Measurements from ENCODE around the gene CATSPER3. TPM values are rescaled to one million over a fixed set of nuclear protein-coding genes. Genes with fewer than 3 reads are reported as not detected.

CATSPER3 gene
- 0.07 TPM in 1 of 2 replicates, not detected in the other for total RNA-seq (2014; rRNA removed; shearing (Covaris generic))

DNA sequence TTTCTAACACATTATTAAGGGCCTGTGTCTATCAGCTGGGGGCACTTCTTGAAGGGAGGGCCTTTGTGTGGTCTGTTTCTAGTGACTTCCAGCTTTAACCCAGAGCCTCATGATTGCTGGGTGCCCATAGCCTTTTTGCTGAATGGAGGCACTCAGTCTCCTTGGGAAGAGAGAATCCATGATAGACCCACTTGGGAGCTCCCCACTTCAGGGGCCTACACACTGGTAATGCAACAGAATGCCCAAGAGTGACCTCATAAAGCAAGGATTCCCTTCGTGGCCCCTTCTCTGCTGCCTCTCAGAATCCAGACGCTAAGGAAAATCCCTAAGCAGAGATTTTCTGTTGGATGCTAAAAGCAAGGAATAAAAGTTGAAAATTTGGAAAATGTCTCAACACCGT lies at the start of gene CATSPER3:
Gene CATSPER3, plus strand, starts transcription at position 301 of the 400 bp plus-strand sequence. Its CDS starts 85 bp downstream, at position 386.
- no peak for DNase-seq
- Histone ChIP-seq H3K27me3 (ENCODE audit: control insufficient read depth, insufficient read depth, low read length) (no peaks in the 10 kb centered on the region), H3K36me3 (replicated peaks; ENCODE audit: control insufficient read depth, insufficient read depth, low read length) (no peaks in the 10 kb centered on the region), H3K4me3 (ENCODE audit: insufficient read depth, low read depth, low read length) (no peak within 1 kb of the TSS)

- Histone ChIP-seq H3K4me3 (ENCODE audit: insufficient read depth, low read depth, low read length) (no peak overlapping the region), H3K36me3 (replicated peaks; ENCODE audit: control insufficient read depth, insufficient read depth, low read length) (no peaks in the 10 kb centered on the region; the same call in none of the 2 replicates), H3K27me3 (ENCODE audit: control insufficient read depth, insufficient read depth, low read length) (no peaks in the 10 kb centered on the region)
- DNase-seq: no peak
Observed at GRCh38 chr5:134918861-134919260, 48.8 kb upstream of the CATSPER3 start.

DNA sequence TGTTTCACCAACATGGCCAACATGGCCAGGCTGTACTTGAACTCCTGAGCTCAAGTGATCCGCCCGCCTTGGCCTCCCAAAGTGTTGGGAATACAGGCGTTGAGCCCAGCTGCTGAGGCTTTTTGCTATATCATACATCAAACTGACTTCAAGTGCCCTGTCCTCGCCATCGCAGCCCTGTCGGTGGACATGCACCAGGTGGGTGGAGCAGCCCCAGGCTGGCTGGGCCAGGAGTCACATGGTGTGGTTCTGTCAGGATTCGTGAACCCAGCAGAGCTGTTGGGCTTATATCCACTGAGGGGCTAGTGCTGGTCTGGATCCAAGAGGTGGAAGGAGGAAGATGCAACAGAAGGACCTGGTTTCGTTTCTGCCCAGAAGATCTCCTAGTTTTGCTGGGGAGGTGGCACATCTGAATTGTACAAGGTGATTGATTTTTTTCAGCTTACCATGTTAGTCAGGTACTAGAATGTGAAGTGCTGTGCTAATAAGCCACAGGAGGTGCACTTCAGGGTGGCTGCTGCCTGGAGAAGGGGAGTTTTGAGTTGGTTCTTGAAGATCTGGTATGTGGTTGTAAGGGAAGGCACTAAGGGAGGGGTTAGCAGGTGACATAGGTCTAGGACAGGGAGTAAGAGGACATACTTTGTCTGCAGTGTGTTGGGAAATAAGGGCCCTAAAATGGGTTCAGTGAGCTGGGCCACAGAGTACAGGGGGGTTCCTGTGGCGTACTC lies 46.7 kb upstream of the CATSPER3 start:
- no peaks in the 10 kb centered on the region; the same call in none of the 2 replicates for H3K36me3 ChIP-seq (replicated peaks; ENCODE audit: control insufficient read depth, insufficient read depth, low read length)
- H3K27me3 ChIP-seq (ENCODE audit: control insufficient read depth, insufficient read depth, low read length): no peaks in the 10 kb centered on the region
- no peak overlapping the region for H3K4me3 ChIP-seq (ENCODE audit: insufficient read depth, low read depth, low read length)
- DNase-seq: no peak

DNA sequence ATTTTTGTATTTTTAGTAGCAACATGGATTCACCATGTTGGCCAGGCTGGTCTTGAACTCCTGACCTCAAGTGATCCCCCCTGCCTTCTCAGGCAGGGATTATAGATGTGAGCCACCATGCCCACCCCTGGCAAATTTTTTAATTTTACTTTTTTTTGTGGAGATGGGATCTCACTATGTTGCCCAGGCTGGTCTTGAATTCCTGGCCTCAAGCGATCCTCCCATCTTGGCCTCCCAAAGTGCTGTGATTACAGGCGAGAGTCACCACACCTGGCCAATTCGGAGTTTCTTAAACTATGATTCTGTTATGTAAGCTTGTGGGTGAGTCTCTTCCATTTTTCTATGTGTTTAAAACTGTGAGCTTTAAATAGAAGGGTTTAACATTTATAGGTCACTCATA lies 35.2 kb upstream of the CATSPER3 start:
- H3K36me3 ChIP-seq (replicated peaks; ENCODE audit: control insufficient read depth, insufficient read depth, low read length): no peaks in the 10 kb centered on the region
- no peaks in the 10 kb centered on the region for H3K27me3 ChIP-seq (ENCODE audit: control insufficient read depth, insufficient read depth, low read length)
- DNase-seq: no peak
- no peak overlapping the region for H3K4me3 ChIP-seq (ENCODE audit: insufficient read depth, low read depth, low read length)

DNA sequence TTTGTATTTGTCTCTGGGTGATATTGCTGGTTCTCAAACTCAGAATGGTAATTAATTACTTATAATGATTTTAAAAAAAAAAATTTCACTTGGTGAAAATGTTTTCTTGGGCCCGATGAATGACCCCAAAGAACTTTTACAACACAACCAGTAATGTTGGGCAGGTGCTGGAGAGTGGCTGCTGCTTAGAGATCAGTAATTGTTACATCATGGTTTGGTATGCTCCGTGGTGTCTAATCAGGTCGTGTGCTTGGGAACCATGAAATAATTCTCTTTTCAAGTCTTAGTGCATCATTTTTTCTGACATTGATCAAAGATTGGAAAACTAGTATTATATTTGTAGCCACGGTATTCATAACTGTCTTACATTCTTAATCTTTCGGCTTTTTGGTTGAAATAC lies 33.5 kb upstream of the CATSPER3 start:
- DNase-seq: no peak
- H3K36me3 ChIP-seq (replicated peaks; ENCODE audit: control insufficient read depth, insufficient read depth, low read length): no peaks in the 10 kb centered on the region
- H3K27me3 ChIP-seq (ENCODE audit: control insufficient read depth, insufficient read depth, low read length): no peaks in the 10 kb centered on the region
- H3K4me3 ChIP-seq (ENCODE audit: insufficient read depth, low read depth, low read length): no peak overlapping the region

- DNase-seq: no peak
- no peak overlapping the region for H3K4me3 ChIP-seq (ENCODE audit: insufficient read depth, low read depth, low read length)
Observed at GRCh38 chr5:134935711-134936602, 31.8 kb upstream of the CATSPER3 start.

GRCh38 chr5:134937526-134937925 lies 30.2 kb upstream of the CATSPER3 start:
- H3K36me3 ChIP-seq (replicated peaks; ENCODE audit: control insufficient read depth, insufficient read depth, low read length): no peaks in the 10 kb centered on the region
- DNase-seq: no peak
- H3K4me3 ChIP-seq (ENCODE audit: insufficient read depth, low read depth, low read length): no peak overlapping the region
- no peaks in the 10 kb centered on the region for H3K27me3 ChIP-seq (ENCODE audit: control insufficient read depth, insufficient read depth, low read length)

More at GRCh38 chr5:134935711-134936602, 31.8 kb upstream of the CATSPER3 start:
- no peaks in the 10 kb centered on the region for H3K27me3 ChIP-seq (ENCODE audit: control insufficient read depth, insufficient read depth, low read length)
- H3K36me3 ChIP-seq (replicated peaks; ENCODE audit: control insufficient read depth, insufficient read depth, low read length): no peaks in the 10 kb centered on the region

DNA sequence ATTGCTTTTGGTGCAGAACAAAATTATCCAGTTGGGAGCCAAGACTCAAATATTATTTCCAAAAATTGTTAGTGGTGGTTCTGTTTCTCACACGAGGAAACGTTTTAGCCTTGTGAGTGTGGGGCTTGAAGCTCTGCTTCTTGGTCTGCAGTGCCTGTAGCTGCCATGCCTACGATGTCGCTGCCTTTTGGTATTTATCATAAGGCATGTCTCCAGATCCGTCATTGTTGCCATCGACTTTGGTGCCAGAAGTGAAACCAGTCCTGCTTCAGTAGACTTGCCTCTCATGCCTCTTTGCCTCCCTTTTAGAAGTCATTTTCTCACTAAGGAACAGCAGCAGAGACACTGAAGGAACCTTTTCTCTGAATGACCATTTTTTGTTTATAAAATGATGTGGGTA lies 29.7 kb upstream of the CATSPER3 start:
- H3K27me3 ChIP-seq (ENCODE audit: control insufficient read depth, insufficient read depth, low read length): no peaks in the 10 kb centered on the region
- no peak for DNase-seq
- H3K36me3 ChIP-seq (replicated peaks; ENCODE audit: control insufficient read depth, insufficient read depth, low read length): no peaks in the 10 kb centered on the region
- H3K4me3 ChIP-seq (ENCODE audit: insufficient read depth, low read depth, low read length): no peak overlapping the region

- no peaks in the 10 kb centered on the region for H3K27me3 ChIP-seq (ENCODE audit: control insufficient read depth, insufficient read depth, low read length)
- no peak overlapping the region for H3K4me3 ChIP-seq (ENCODE audit: insufficient read depth, low read depth, low read length)
- no peak for DNase-seq
- no peaks in the 10 kb centered on the region for H3K36me3 ChIP-seq (replicated peaks; ENCODE audit: control insufficient read depth, insufficient read depth, low read length)
Observed at GRCh38 chr5:134939500-134939899, 28.2 kb upstream of the CATSPER3 start.

GRCh38 chr5:134943547-134943946 lies 24.2 kb upstream of the CATSPER3 start:
- DNase-seq: no peak
- H3K36me3 ChIP-seq (replicated peaks; ENCODE audit: control insufficient read depth, insufficient read depth, low read length): no peaks in the 10 kb centered on the region
- no peaks in the 10 kb centered on the region for H3K27me3 ChIP-seq (ENCODE audit: control insufficient read depth, insufficient read depth, low read length)
- no peak overlapping the region for H3K4me3 ChIP-seq (ENCODE audit: insufficient read depth, low read depth, low read length)

DNA sequence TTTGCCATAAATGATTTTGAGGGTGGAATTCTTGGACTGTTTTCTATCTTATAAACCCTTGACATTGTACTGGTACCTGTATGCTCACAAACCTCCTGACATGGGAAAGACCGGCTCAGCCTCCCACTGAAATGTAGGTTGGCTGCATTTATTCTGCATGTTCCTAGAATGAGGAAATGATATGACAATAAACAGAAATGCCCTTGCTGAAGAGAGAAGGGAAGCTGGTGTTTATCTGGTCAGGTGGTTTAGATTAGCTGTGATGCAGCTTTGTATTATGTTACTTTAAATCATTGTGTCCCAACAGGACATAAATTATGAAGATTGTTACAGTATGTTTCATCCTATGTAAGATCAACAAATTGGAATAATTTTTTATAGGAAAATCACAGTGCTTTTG lies 23.1 kb upstream of the CATSPER3 start:
- no peaks in the 10 kb centered on the region for H3K27me3 ChIP-seq (ENCODE audit: control insufficient read depth, insufficient read depth, low read length)
- H3K36me3 ChIP-seq (replicated peaks; ENCODE audit: control insufficient read depth, insufficient read depth, low read length): no peaks in the 10 kb centered on the region
- H3K4me3 ChIP-seq (ENCODE audit: insufficient read depth, low read depth, low read length): no peak overlapping the region
- DNase-seq: no peak

DNA sequence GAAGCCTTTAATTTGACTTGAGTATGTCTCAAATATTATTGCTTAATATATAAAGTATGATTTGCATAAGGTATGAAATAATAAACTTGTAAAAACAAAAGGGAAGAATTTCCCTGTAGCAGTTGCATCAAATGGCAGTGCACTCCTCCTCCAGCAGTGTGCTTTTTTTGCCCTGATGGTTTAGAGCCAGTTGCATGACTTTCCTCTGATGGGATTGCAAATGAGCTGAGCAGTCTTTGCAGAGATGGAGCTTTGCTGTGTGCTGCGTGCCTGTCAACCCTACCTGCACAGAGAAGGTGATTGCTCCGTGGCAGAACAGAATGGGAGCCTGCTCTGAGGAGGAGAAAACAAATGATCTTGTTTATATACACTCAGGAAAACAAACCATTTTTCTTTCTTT lies 22.7 kb upstream of the CATSPER3 start:
- Histone ChIP-seq H3K4me3 (ENCODE audit: insufficient read depth, low read depth, low read length) (no peak overlapping the region), H3K36me3 (replicated peaks; ENCODE audit: control insufficient read depth, insufficient read depth, low read length) (no peaks in the 10 kb centered on the region), H3K27me3 (ENCODE audit: control insufficient read depth, insufficient read depth, low read length) (no peaks in the 10 kb centered on the region)
- no peak for DNase-seq

- Histone ChIP-seq H3K36me3 (replicated peaks; ENCODE audit: control insufficient read depth, insufficient read depth, low read length) (no peaks in the 10 kb centered on the region), H3K27me3 (ENCODE audit: control insufficient read depth, insufficient read depth, low read length) (no peaks in the 10 kb centered on the region), H3K4me3 (ENCODE audit: insufficient read depth, low read depth, low read length) (no peak overlapping the region)
- no peak for DNase-seq
Observed at GRCh38 chr5:134948911-134949310, 18.8 kb upstream of the CATSPER3 start.

- Histone ChIP-seq H3K36me3 (replicated peaks; ENCODE audit: control insufficient read depth, insufficient read depth, low read length) (no peaks in the 10 kb centered on the region), H3K4me3 (ENCODE audit: insufficient read depth, low read depth, low read length) (no peak overlapping the region), H3K27me3 (ENCODE audit: control insufficient read depth, insufficient read depth, low read length) (no peaks in the 10 kb centered on the region)
- DNase-seq: no peak
Observed at GRCh38 chr5:134949316-134949715, 18.4 kb upstream of the CATSPER3 start.

Data from H7 (cell line).